Measurements from ENCODE around the gene APOM.

The APOM gene

GRCh38 chr6:31705931-31706330, 50.2 kb downstream of the APOM start:
- no peak for DNase-seq (ENCODE audit: low read depth, low spot score)

- DNase-seq (ENCODE audit: low read depth, low spot score): no peak
Measured at GRCh38 chr6:31706599-31706998, 50.9 kb downstream of the APOM start, which contains the start of gene LY6G6F. LY6G6F (plus strand) TSS chr6:31706866; CDS start chr6:31706907, 41 bp downstream.

GRCh38 chr6:31707701-31708100, 52.0 kb downstream of the APOM start:
- DNase-seq (ENCODE audit: low read depth, low spot score): no peak
